HG02840 (cell line): ENCODE results near the gene CCDC47.

Source experiments
- ATAC-seq: cut with Tn5 transposase; IDR thresholded peaks from one replicate; pipeline ENCODE4 v1.9.1; 2021; ENCODE audit warnings: mild to moderate bottlenecking, moderate library complexity, moderate number of reproducible peaks; ENCODE audit not compliant: unreplicated experiment, low FRiP score

The CCDC47 gene

DNA sequence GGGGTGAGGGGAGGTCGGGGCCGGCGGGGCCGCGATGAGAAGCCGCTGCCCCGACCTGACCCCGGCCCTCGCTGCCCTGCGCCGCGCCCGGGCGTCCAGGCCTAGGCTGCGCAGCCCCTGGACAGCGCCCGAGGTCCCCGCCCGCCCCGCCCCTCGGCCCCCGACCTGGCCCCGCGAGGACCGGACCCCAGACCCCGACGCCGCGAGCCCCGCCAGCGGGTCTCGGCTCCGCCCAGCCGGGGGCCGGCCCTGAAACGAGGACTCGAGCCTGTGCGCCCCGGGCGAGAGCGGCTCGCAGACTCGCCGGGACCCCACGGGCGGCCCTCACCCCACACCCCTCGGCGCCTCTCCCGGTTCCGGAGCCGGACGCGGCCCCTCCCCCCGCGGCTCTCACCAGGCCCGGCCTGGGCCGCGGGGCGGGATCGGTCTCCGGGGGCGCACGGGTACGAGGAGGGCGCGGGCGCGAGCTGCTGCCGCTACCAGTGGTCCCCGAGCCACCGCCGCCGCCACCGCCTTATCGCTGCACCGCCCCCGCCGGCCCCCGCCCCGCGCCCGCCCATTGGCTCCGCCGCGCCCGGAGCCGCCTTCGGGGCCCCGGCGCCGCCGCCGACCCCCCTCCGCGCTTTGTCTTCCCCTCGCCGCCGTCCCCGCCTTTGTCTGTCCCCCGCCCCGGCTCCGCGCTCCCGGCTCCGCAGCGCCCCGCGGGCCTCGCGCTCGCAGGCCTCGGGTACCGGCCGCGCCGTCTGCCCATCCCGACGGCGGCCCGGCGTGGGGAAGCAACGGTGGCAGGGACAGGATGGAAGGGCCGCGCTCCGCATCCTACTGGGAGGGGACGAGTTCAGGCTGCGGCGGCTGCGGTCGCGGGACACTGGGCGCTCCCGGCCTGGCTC, 73.5 kb downstream of the CCDC47 start, which contains the start of gene LIMD2:
Gene LIMD2 (minus strand): TSS at position 488 of the 890 bp plus-strand sequence. CDS start 827 bp downstream, outside the sequence.
- peak; percentile 15 for ATAC-seq

DNA sequence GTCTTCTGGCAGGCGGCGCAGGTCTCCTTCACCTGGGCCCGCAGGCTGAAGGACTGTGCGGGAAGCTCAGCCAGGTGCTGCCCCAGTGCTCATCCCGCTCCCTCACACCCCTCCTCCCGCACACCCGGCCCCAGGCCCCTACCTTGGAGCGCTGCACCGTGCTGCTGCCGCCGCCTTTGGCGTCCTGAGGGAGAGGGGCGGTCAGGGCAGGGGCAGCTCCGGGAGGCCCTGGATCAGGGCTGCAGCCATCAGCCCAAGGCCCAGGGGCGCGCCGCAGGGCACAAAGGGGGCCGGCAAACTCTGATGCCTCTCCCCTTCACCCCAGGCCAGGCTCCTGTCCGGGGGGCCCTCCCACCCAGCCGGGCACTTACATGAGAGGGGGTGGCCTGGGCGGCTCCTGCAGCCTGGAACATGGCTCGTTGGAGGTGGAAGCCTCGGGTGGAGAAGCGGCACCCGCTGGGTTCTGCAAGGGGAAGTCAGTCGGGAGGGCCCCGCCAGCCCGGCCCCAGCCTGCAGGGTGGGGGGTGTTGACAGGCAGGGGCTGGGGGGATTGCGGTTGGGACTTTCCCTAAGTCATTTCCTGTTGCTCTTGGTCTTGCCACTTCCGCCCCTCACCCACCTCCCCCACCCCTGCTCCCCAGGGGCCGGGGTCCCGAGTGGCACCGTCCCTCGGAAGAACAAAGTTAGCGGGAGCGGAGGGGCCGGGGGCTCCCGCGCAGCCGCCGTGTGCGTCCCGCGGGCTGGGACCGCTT, 74.3 kb downstream of the CCDC47 start:
- ATAC-seq: peak; percentile 41

DNA sequence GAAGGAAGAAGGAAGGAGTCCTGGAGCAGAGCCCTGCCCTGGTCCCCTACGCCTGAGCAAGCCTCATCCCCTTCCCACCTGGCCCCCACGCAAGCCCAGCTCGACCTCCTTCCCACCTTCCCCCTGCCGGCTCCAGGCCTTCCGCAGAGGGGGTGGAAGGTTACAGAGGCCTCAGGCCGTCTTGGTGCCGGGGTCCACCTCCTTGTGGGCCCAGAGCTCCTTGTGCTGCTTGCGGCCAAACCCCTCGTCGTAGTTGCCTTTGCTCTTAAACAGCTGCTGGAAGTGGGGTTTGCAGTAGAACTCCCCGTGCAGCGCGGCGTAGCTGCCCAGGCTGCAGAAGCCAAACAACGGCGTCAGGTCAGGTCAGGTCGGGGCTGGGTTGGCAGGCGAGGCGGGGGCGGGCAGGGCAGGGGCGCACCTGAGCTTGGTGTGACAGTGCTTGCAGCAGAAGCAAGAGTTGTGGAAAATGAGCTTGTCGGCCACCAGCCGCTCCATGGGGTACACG, 75.0 kb downstream of the CCDC47 start:
- no peak for ATAC-seq

DNA sequence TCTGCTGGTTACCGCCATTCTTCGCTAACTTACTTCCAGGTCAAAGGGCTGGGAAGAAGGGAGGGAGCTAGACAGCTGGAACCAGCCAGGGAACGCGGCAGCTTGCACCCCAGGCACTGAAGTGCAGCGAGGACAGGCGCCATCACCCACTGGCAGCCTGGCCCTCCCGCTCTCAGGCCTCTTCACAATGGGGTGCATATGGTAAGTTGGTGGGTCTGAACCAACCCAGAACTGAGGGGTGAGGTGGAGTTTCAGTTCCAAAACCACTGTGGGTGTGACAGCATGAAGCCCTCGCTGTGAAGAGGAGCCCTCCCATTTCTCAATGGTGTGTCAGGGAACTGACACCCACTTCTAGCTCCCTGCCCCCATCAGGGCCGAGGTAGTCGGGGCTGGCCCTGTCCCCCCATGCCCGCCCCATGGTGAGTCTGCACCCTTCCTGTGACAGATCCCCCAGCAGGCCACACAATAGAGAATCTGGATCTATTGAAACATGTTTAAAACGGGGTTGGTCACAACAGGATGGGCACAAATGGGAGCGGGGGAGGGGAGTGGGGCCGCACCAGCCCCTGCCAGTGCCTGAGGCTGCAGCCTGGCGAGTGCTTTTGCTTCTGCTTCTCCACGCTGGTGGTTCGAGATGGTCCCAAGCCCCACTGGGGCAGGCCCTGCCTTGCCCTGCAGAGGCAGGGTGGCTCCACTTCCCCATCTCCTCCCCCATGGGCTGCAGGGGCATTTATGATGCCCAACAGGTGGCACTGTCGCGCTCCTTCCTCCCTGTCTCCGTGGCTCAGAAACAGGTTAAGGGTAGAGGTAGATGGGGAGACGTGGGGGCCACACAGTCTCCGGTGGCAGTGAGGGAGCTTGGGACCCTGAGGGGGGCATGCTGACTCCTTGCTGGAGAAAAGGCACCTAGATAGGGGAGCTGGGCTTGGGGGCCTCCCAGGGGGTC, 75.8 kb downstream of the CCDC47 start:
- no peak for ATAC-seq

DNA sequence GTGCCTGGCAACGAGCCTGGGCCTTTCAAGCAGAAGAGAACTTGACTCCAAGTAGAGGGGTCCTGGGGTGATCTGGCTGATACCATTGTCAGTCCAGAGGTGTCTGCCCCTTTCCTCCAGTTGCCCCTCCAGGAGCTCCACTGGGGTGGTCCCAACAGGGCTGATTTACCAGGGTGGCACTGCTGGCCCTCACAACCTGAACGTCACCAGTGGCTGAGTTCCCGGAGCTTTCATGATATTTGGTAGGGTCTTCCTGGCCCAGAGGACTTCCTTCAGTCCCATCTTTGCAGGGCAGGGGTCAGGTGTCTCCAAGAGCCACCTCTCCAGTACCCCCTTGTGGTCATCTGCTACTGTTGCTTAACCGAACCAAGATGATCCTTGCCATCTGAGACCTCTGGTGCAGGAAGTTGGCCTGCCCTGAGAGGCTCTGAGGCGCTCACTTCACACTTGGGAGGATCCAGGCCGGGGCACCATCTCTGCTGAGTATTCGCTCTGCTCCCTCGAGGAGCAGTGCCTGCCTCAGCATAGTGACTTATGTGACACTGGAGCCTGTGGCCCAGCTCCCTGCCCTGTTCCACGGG, 76.9 kb downstream of the CCDC47 start:
- no peak for ATAC-seq

DNA sequence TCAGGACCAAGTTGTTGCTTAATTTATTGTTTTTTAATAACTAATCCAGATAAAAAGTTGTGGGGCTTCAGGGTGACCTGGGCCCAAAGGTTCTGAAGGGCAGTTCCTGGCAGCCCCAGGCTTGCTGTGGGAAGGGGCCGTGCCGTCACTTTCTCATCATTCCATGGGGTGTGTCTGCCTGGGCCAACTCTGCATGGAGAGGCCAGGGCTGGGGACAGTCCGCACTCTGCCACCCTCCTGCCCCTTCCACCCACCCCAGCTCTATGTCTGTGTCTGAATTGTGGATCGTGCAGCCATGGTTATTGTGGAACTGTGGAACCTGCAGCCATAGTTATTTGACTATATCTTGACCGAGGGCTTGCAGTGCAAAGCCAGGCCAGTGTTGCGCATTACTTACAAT, 77.5 kb downstream of the CCDC47 start:
- ATAC-seq: no peak
